ENCODE data around the gene PLAC9. TPM values are rescaled to one million over a fixed set of nuclear protein-coding genes. Genes with fewer than 3 reads are reported as not detected.
"Not testable (repeated sequence)": the region's sequence is repeated elsewhere in the genome, so short reads cannot be mapped to it uniquely, and the experiment has no call there.

Gene PLAC9, protein sequence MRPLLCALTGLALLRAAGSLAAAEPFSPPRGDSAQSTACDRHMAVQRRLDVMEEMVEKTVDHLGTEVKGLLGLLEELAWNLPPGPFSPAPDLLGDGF
- total RNA-seq, result 1 to 10 TPM in 4 of 6 donors, under 1 TPM in 2; 0.63 to 6.7 (median 2.8) TPM
- 10 to 100 TPM in 1 of 2 donors, 1 to 10 TPM in 1; 7.6 to 14.6 TPM for polyA plus RNA-seq

DNA sequence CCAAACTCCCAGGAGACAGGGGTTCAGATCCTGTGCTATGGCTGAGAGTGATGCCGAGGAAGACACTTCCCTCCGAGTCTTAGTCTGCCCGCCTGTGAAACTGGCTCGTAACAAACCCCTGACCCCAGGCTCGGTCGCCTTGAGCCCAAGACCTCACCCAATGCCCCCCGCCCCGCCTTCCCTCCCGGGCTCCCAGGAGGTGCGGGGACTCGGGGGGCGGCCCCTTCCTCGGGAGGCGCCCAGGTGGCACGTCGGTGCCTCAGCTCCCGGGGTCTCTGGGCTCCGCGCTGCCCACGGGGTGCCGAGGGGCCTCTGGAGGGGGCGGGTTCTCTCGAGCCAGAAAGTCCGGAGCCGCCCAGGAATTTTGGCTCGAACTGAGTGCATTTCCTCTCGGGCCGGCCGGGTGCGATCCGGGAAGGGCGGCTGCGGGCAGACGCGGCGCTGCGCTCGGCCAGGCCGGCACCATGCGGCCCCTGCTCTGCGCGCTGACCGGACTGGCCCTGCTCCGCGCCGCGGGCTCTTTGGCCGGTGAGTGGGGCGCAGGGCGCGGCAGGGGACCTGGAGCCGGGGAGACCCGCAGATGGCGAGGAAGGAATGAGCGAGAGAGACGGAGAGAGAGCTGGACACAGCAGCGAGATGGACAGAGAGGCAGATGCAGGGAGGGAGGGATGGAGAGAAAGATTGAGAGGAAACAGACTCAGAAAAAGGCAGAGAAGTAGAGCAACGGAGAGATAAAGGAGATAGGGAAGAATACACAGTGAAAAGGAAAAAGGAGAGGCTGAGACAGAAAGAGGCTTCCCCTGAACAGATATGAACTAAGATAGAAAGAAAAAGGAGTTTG lies at the start of gene PLAC9:
TSS of gene PLAC9 (plus strand) at position 432 of the 841 bp plus-strand sequence. CDS start at position 465, 33 bp downstream.
- no peaks in the 10 kb centered on the region for H3K4me1 ChIP-seq
- peak in 2 of 6 donors; percentile 46 to 66 for DNase-seq
- no peaks in the 10 kb centered on the region for H3K27me3 ChIP-seq
- intact Hi-C loops (cut with DNase I), result no loop called here
- H3K9me3 ChIP-seq, result no peaks in the 10 kb centered on the region
- TF ChIP-seq, protein P1, sequence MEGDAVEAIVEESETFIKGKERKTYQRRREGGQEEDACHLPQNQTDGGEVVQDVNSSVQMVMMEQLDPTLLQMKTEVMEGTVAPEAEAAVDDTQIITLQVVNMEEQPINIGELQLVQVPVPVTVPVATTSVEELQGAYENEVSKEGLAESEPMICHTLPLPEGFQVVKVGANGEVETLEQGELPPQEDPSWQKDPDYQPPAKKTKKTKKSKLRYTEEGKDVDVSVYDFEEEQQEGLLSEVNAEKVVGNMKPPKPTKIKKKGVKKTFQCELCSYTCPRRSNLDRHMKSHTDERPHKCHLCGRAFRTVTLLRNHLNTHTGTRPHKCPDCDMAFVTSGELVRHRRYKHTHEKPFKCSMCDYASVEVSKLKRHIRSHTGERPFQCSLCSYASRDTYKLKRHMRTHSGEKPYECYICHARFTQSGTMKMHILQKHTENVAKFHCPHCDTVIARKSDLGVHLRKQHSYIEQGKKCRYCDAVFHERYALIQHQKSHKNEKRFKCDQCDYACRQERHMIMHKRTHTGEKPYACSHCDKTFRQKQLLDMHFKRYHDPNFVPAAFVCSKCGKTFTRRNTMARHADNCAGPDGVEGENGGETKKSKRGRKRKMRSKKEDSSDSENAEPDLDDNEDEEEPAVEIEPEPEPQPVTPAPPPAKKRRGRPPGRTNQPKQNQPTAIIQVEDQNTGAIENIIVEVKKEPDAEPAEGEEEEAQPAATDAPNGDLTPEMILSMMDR (IDR thresholded peaks at IDR 0.05), result no peak
- H3K36me3 ChIP-seq, result no peaks in the 10 kb centered on the region
- ATAC-seq, result peak; percentile 55 to 76 (median 71)
- WGBS, 2 donors, result 6 to 7% methylated on average over 57 to 58 of the region's 58 CpGs
- peak within 1 kb of the TSS in 2 of 4 donors; percentile 23 to 39 for H3K4me3 ChIP-seq
- H3K27ac ChIP-seq, result no peak within 1 kb of the TSS
- no peak for FAIRE-seq

DNA sequence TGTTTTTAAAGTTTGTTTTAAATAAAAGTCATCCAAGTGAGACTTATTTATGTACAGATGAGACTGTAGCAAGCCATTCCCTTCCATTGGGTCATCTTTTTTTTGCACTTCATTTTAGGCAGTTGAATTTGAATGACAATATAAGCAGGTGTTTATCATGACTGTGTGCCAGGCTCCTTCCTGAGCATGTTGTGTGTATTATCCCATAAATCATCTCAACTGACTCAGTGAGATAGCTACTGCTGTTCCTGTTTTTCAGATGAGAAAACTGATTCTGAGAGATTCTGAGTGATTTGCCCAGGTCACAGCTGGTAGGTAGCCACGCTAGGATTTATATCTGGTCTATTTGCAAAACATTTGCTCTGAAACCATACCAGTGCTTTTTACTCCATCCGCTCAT lies 42.4 kb upstream of the PLAC9 start:
- Histone ChIP-seq H3K4me3 (no peak overlapping the region), H3K27ac (no peak overlapping the region), H3K36me3 (peaks cover 0 to 5% (median 0%) of the 10 kb centered on the region in 3 donors), H3K4me1 (no peaks in the 10 kb centered on the region), H3K27me3 (no peaks in the 10 kb centered on the region), H3K9me3 (no peaks in the 10 kb centered on the region)
- FAIRE-seq, result no peak
- intact Hi-C loops (cut with DNase I), result no loop called here
- WGBS, 2 donors, result 89 to 95% methylated on average over 2 of the region's 2 CpGs
- no peak for DNase-seq
- no peak for ATAC-seq
- TF ChIP-seq, protein P1 (IDR thresholded peaks at IDR 0.05), result no peak

DNA sequence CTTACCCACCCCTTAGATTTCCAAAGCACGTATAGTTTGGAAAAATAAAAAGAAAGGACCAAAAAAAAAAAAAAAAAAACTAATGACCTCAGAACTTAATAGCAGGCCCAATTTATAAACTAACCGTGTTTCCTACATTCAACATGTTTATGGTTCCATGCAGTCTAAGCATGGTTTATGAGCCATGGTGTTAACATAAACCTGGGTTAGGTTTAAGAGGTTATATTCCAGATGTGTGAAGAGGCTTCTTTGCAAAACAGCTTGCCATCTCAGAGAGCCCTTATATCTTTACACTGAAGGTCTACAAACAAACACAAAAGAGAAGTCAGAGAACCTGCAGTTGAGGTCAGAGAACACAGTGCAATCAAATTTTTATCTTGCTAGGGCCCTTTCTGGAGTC lies 38.3 kb upstream of the PLAC9 start:
- TF ChIP-seq, protein P1 (IDR thresholded peaks at IDR 0.05), result no peak
- FAIRE-seq, result no peak
- WGBS, 2 donors, result 79 to 81% methylated on average over 2 of the region's 2 CpGs
- H3K4me1 ChIP-seq, result no peaks in the 10 kb centered on the region
- H3K27ac ChIP-seq, result no peak overlapping the region
- H3K9me3 ChIP-seq, result no peaks in the 10 kb centered on the region
- intact Hi-C loops (cut with DNase I), result no loop called here
- no peak overlapping the region for H3K4me3 ChIP-seq
- no peak for ATAC-seq
- DNase-seq, result no peak
- no peaks in the 10 kb centered on the region for H3K36me3 ChIP-seq
- H3K27me3 ChIP-seq, result no peaks in the 10 kb centered on the region

DNA sequence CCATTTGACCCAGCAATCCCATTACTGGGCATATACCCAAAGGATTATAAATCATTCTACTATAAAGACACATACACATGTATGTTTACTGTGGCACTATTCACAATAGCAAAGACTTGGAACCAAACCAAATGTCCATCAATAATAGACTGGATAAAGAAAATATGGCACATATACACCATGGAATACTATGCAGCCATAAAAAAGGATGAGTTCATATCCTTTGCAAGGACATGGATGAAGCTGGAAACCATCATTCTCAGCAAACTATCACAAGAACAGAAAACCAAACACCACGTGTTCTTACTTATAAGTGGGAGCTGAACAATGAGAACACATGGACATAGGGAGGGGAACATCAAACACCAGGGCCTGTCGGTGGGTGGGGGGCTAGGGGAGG lies 34.3 kb upstream of the PLAC9 start:
- H3K27me3 ChIP-seq; ATAC-seq; DNase-seq; H3K9me3 ChIP-seq; H3K36me3 ChIP-seq; intact Hi-C loops (cut with DNase I); H3K4me1 ChIP-seq; H3K4me3 ChIP-seq; FAIRE-seq; H3K27ac ChIP-seq: not testable (repeated sequence)
- WGBS, 2 donors, result 74 to 77% methylated on average over 2 of the region's 2 CpGs

DNA sequence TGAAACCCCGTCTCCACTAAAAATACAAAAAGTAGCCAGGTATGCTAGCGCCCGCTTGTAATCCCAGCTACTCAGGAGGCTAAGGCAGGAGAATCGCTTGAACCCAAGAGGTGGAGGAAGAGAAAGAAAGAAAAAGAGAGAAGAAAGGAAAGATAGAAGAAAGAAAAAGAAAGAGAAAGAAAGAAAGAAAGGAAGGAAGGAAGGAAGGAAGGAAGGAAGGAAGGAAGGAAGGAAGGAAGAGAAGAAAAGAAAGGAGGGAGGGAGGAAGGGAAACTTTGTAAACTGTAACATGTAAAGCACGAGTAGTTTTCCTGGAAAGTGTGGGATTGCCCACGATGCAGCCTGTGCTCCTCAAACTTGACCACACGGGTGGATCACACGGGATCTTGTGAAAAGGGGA lies 33.2 kb upstream of the PLAC9 start:
- intact Hi-C loops (cut with DNase I), result not testable (repeated sequence)

DNA sequence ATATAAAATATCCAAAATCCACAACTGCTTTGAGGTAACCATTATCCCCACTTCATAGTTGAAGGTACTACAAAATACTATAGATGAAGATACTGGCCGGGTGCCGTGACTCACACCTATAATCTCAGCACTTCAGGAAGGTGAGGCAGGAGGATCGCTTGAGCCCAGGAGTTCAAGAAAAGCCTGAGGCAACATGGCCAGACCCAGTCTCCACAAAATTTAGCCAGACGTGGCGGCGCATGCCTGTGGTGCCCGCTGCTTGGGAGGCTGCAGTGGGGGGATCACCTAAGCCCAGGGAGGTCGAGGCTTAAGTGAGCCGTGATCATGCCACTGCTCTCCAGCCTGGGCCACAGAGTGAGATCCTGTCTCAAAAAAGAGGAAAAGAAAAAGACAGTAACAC lies 32.4 kb upstream of the PLAC9 start:
- TF ChIP-seq, protein P1 (IDR thresholded peaks at IDR 0.05), result no peak
- ATAC-seq (no peak), DNase-seq (no peak)

More for the DNA sequence above, 33.2 kb upstream of the PLAC9 start:
- H3K27ac ChIP-seq, H3K9me3 ChIP-seq, H3K4me1 ChIP-seq, DNase-seq, H3K4me3 ChIP-seq, FAIRE-seq, H3K27me3 ChIP-seq, ATAC-seq, H3K36me3 ChIP-seq: not testable (repeated sequence)
- 73 to 80% methylated on average over 8 of the region's 8 CpGs for WGBS, 2 donors

More for the DNA sequence above, 32.4 kb upstream of the PLAC9 start:
- Histone ChIP-seq H3K36me3 (no peaks in the 10 kb centered on the region), H3K9me3 (no peaks in the 10 kb centered on the region), H3K4me3 (no peak overlapping the region), H3K27ac (no peak overlapping the region), H3K27me3 (no peaks in the 10 kb centered on the region), H3K4me1 (no peaks in the 10 kb centered on the region)
- whole genome bisulfite sequencing, 2 donors, result 91 to 95% methylated on average over 9 of the region's 9 CpGs
- no peak for FAIRE-seq
- intact Hi-C loops (cut with DNase I), result no loop called here
